Adrenal gland (tissue), 5 donors: Measurements from ENCODE around the gene FOXI1.

Source experiments
- POLR2A ChIP-seq, 2 donors: fragments of 450-650 bp; IDR thresholded peaks; one replicate each; pipeline ENCODE4 v1.6.1; 2017; ENCODE audit warnings: antibody characterized with exemption in 2 of 2, mild to moderate bottlenecking in 2 of 2, moderate library complexity in 1 of 2
- TF ChIP-seq, protein P1 (sequence below), 6 experiments: fragments of 450-650 bp in 4 of 6; fragments of 200-600 bp in 2 of 6; sonication (generic) in 1 of 6; IDR thresholded peaks; 1 replicate in 5 of 6; 2 replicates in 1 of 6; pipeline versions ENCODE4 v1.5.1 to v1.8.0; 2016 to 2021; ENCODE audit warnings: antibody characterized with exemption in 6 of 6, mild to moderate bottlenecking in 2 of 6, moderate library complexity in 1 of 6
- donor health status: DM: no; HTN: no; CAD: no.

DNA sequence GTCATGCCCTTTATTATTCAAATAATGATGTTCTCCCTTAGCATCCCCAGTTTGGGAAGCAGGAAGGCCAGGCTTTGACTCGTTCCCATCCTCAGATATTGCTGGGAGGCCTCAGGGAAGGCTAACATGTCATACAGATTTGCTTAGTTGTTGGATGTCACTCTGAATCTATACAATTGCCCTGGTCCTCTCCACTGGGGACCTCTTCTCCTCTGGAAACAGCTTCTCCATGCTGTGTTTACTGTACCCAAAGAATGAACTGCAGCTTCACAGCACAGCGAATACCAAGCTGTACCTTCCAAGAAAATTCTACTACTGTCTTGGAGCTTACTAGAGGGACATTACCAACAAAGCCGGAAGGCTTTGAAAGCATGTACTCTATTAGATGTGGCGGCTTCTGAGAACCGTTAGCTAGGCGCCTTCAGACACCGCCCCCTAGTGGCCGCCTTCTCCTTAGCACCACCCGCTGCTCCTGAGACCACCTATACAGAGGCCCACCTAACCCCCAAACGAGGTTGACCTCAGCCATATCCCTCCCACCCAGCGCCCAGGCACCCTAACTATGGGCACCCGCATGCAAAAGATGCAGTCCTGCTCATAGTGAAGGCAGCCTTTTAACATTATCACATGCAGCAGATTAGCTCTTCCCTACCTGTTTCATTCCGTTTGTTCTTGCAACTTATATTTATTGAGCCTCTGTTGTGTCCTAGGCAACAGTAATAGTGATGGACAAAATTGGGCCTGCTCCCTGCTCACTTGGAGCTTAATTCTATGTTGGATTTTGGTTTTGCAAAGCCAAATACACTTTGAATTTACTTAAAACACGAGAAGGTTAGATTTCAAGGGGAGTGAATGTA lies 34.9 kb upstream of the FOXI1 start:
- TF ChIP-seq, protein P1, sequence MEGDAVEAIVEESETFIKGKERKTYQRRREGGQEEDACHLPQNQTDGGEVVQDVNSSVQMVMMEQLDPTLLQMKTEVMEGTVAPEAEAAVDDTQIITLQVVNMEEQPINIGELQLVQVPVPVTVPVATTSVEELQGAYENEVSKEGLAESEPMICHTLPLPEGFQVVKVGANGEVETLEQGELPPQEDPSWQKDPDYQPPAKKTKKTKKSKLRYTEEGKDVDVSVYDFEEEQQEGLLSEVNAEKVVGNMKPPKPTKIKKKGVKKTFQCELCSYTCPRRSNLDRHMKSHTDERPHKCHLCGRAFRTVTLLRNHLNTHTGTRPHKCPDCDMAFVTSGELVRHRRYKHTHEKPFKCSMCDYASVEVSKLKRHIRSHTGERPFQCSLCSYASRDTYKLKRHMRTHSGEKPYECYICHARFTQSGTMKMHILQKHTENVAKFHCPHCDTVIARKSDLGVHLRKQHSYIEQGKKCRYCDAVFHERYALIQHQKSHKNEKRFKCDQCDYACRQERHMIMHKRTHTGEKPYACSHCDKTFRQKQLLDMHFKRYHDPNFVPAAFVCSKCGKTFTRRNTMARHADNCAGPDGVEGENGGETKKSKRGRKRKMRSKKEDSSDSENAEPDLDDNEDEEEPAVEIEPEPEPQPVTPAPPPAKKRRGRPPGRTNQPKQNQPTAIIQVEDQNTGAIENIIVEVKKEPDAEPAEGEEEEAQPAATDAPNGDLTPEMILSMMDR (IDR thresholded peaks at IDR 0.05) = peak; percentile 37 to 67 (median 56)
- no peak for TF ChIP-seq POLR2A (IDR thresholded peaks at IDR 0.05)
